Right ventricle myocardium superior (tissue), 1 donor: Measurements from ENCODE around the gene CLGN. TPM values are rescaled to one million over a fixed set of nuclear protein-coding genes. Genes with fewer than 3 reads are reported as not detected.

ENCODE experiments used
- ATAC-seq: fragments of 200-7000 bp; cut with Tn5 transposase; one replicate; pipeline ENCODE4 v1.9.1; 2020; ENCODE audit warnings: mild to moderate bottlenecking; ENCODE audit not compliant: poor library complexity
- DNase-seq: peaks from one replicate; pipeline ENCODE4 v3.0.0-alpha.2; 2020
- intact Hi-C: fragments of 100-400 bp; cut with DNase I; formaldehyde crosslinking; loops from one replicate; pipeline ENCODE4 v1.11.2; 2022
- total RNA-seq: library from RNA; stranded (reverse); fragmentation: NEBNext Ultra II Directional; extraction: Animal tissue kit (Norgen Biotek cat#: 25700); gene quantifications from one replicate; pipeline ENCODE4 v1.2.1, GENCODE V29; 2021
- donor health status: DM: no; HTN: yes; CAD: no; lungs with severe emphysema.

CLGN gene
- total RNA-seq, 1 donor from 2014 or later, result 77.8 TPM

- DNase-seq (no peak), ATAC-seq (no peak)
- intact Hi-C loops, result no loop called here
These were observed 76.1 kb downstream of the CLGN start for GRCh38 chr4:140351093-140352075.

GRCh38 chr4:140349816-140350215 is 77.6 kb downstream of the CLGN start:
- no peak for ATAC-seq
- intact Hi-C loops, result no loop called here
- no peak for DNase-seq

DNA sequence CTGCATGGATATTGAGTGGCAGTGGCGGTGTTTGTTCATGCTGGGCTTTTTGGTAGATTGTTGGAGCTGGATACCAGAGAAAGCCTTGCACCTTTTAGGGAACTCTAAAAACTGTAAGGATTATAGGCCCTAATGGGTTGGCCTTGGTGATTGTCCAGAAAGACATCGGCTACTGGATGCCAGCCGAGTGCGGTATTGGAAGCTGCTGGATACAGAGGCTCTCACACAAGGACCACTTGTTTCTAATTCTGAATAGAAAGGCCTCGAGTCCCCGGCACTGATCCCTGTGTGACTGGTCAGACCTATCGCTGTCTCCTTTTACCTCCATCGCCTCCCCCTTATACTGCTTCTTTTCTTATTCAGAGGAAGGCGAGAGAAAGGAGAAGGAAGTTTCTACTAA is 81.3 kb downstream of the CLGN start:
- intact Hi-C loops, result no loop called here
- no peak for DNase-seq
- no peak for ATAC-seq

DNA sequence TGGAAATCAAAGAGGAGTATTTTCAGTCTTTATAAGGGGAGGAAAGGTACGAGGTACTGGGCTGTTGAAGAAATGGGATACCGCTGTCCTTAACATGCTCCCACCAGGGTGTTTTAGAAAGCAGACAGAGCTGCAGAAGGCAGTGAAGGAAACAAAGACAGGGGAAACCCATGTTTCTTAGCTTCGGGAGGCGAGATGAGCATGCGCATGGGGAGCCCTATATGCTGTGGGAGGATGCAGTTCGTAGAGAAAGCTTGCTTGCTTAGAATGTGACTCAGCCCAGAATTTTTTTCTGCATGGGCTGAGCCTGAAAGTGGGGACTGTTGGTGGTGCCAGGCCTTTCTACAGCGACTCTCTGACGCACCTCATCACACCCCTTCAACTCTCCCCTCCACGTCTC is 82.8 kb downstream of the CLGN start:
- intact Hi-C loops, result no loop called here
- DNase-seq (no peak), ATAC-seq (no peak)

- intact Hi-C loops, result no loop called here
- ATAC-seq, result no peak
- DNase-seq, result no peak
These were observed 83.3 kb downstream of the CLGN start for GRCh38 chr4:140344101-140344500.

DNA sequence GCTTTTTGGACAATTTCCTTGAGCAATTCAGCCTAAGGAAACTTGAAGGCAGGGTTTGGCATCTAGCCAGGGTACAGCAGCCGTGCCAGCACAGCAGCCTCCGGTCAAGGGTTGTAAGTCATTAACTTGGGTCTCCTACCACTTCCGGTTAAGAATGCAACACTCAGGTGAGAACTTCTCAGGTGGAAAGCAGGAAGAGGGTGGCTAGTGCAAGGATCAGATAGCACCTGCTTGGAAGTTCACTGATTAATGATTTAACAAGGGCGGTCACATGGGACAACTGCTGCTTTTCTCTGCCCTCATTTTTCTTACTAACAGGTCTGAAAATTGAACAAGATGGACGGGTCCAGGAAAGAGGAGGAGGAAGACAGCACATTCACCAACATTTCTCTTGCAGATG is 84.1 kb downstream of the CLGN start:
- ATAC-seq, result no peak
- intact Hi-C loops, result no loop called here
- DNase-seq, result no peak

DNA sequence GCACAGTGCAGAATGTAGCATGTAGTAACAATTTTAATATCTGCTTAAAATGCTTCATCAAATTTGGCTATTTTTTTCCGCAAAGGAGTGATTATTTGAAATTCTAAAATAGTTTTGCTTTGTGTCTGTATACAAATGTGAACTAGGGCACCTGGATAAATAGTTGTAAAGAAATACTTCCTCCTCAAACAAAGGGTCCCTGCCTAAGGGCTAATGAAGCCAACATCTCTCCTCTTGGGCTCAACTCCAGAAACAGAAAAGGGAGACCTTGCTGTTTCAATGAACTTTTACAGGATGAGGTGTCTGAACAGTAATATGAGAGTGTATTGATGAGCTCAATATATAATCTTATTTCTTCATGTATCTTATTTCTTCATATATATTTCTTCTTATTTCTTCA is 84.8 kb downstream of the CLGN start:
- intact Hi-C loops, result no loop called here
- ATAC-seq, result no peak
- no peak for DNase-seq

Other genes starting within 250 kb of the CLGN start
- gene SCOC, start 54.0 kb downstream of the CLGN start, total RNA-seq, result 67.9 TPM
- not detected for gene MGAT4D, start 70.6 kb upstream of the CLGN start, total RNA-seq
- 10.5 TPM for gene ELMOD2, start 96.5 kb upstream of the CLGN start, total RNA-seq
- gene UCP1, start 141.3 kb upstream of the CLGN start, total RNA-seq, result not detected